HCEC 1CT (cell line): ENCODE results near the gene NRIP1.
"Not testable (repeated sequence)": the region's sequence is repeated elsewhere in the genome, so short reads cannot be mapped to it uniquely, and the experiment has no call there.

Experiments used
- DNase-seq: peaks from one replicate; pipeline ENCODE4 v3.0.0-alpha.2; 2017

Gene NRIP1

DNA sequence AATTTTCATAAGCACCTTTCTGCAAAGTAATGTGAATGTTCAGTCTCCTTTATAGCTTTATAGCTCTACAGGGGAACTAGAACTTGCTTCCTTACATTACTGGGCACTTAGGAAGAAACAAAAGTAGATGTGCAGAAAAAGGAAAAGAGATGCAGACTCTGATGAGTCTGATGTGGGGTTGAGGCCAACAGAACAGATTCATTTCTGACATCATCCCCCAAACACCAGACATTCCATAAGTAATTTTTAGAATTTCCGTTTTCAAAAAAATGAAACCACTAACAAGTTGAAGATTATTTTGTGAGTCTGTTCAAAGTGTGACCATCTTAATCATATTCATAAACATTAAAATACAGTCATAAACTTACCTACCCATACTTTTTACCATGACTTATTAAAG lies 96.0 kb downstream of the NRIP1 start:
- peak; percentile 13 for DNase-seq

DNA sequence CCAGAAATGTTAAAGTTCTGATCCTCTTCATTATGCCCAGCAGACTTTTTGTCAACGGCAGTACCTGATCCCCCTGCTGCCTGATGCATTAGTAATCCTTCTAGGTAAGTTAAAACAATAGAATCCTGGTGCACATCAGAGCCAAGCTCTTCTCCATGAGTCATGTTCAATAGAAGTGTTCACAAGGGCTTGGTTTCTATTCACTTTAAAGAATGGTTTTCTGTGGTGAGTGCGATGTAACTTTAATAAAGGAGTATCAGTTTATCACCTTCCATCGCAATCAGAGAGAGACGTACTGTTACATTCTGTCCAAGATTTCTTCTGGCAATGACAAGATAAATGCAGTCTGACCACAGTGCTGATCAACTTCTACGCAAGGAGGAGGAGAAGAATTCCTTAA lies 96.8 kb downstream of the NRIP1 start:
- DNase-seq: no peak

DNA sequence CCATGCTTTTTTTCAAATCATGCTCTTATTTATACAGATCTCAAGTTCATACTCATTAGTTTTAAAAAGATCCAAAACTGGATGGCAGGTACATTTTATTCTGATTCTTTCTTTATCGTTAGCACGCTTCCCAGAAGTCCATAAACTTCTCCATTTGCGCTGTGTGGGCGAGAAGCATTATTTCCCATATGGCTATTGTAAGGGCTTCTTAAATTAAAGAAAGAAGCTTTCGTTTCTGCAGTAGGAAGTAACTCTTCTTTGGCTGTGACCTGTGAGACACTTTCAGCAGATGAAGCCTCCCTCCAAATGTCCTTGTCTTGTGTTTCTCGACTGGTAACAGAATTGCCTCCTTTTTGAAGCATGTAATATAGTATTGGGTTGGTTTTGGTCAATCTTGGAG lies 100.2 kb downstream of the NRIP1 start:
- no peak for DNase-seq

DNA sequence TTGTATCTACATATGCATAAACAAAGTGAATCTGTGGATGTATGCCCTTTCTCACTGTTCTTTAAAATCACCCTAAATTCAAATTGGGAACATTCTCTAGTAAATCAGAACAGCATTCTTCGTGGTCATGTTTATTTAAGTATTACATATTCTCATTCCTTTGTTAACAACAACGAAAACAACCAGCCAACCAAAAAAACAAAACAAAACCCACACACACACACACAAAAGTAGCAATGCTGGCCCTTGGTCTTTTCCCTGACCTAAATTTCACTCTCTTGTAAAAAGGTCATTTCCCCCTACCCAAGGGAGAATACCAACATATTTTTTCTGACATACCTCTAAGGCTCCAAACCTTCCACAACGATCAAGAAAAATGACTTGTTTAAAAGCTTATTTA lies 102.6 kb downstream of the NRIP1 start:
- no peak for DNase-seq

DNA sequence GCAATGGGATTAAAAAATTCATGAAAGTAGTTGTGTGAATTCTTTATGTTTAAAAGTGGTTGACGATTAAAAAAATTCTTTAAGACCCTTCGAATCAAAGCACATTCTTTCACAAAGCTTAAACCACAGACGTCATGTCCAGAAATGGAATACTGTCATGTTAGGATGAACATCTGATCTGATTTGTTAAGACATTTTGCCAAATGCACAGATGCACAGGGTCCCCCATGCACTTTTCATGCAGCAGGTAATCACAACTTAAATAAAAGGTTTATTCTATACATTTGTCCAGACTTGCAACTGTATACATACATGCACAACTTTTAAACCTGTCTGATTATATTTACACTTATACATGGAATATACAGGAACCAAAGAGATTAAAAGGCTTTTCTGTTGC lies 103.3 kb downstream of the NRIP1 start:
- DNase-seq: no peak

DNA sequence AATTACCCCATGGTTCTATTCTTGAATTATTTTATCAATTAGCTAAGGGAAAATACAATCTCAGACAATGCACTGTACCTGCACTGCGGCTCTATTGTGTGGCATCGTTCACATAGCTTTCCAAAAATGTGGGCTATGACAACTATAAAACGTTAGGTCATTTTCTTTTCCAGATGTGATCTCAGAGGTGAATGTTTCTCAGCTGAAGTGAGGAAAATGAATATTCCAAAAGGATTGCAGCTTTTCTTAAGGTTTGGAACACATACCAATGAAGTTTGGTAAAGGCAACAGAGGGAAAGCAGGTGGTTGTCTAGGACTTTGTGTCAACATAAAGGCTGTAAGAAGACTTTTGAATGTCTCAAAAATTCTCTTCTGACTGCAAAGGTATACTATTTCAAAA lies 105.5 kb downstream of the NRIP1 start:
- no peak for DNase-seq

DNA sequence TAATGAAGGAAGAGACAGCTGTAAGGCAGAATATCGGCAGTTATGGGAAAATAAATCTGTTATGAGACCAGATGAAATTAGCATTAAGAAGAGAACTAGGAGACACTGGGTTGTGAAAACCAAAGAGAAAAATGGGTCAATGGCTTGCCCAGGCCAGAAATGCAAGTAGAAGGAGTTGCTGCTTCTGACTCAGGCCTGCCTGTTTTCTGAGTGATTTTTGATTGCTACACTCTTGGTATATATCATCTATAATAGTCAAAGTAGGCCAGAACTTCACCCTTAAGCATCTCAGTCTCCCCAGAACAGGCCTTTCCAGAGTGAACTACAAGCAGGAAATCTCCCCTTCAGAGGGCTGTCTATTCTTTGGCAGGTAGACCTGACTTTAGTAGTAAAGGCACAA lies 107.0 kb downstream of the NRIP1 start:
- DNase-seq: no peak

DNA sequence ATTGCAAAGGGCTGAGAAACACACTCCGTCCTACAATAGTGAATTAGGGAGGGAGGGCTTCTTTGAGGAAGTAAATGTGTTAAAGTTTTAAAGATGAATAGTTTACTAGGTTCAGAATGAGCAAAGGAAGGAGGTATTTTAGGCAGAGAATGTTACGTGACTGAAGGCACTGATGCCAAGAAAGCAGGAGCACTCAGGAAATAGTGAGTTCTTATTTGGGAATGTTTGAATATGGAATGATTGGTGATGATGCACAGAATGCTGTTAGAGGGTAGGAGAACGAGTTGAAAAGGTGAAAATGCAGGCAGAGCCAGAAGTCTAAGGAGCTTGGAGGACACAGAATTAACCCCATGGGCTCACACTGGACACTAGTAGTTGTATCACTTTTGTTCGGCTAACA lies 108.0 kb downstream of the NRIP1 start:
- peak; percentile 77 for DNase-seq

DNA sequence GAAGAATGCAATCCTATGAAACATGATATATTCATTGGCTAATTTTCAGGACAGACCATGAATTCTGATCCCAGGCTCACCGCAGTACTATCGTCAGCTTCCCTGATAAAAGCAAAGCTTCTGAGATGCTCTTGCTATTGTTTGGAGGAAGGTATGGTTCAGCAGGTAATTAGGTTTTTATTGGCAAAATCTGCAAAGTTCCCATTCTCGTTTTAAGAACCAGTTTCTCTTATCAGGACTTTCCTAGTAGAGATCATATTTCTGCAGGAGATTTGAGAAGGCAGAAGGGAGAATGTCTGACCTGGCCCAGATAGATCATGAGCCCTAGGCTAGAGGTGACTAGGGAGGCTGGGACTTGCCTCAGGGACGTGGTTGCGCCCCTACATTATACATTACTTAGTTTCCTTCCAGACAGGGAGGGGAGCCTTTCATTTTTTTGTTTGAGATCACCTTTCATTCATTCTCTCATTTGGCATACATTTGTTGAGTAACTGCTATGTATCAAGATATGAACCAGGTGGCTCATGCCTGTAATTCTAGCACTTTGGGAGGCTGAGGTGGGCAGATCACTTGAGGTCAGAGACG lies 108.8 kb downstream of the NRIP1 start:
- no peak for DNase-seq

DNA sequence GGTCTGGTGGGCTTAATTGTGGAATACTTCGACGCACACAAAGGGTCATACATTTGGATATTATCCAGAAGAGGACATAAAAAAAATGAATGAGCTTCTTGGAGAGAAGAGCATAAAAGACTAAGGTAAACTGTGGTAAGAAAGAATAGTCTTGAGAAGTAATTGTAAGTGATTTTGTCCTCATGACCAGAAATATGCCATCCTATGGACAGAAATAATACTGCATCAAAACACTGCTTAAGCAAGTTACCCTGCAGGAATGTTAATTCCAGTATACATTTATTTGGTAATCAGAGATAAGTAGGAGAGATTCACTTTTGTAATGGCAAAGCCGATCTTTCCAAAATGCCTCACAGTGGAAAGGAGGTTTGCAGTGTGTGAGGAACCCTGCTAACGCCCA lies 111.9 kb downstream of the NRIP1 start:
- DNase-seq: no peak

DNA sequence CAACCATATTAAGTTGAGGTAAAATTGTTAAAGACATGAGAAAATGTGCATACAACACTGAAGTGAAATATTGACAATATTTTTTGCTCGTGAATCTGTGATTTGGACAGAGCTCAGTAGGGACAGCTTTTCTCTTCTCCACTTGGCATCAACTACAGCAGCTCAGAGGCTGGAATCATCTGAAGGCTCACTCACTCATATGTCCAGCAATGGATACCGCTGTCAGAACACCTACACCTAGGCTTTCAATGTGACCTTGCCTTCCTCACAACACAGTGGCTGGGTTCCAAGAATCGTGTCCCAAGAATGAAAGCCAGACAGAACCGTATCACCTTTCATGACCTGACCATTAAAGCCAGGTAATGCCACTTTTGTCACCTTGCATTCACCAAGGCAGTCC lies 115.2 kb downstream of the NRIP1 start:
- DNase-seq: no peak

DNA sequence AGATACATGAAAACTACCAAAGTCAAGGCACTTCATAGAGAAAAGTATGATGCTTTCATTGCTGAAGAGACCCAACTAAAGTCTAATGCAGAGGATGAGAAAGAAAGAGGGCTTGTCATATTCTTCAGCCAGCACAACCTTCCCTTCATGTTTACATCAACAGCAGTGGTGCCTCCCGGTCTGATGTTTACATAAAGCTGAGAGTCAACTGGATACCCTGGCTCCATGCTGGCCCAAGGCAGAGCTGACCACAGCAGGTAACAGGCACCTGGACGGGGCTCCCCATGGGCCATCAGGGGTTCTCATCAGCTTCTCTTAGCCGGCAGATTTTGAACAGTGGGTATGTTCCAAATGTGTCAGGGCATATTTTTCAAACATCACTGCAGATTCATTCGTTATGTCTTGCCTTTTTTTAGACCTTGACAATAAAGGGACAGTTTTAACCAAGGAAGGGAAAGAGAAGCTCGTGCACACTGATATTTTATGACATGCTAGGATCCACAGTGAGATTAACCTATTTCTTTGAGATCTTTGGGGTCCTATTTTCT lies 117.1 kb downstream of the NRIP1 start:
- DNase-seq: no peak

DNA sequence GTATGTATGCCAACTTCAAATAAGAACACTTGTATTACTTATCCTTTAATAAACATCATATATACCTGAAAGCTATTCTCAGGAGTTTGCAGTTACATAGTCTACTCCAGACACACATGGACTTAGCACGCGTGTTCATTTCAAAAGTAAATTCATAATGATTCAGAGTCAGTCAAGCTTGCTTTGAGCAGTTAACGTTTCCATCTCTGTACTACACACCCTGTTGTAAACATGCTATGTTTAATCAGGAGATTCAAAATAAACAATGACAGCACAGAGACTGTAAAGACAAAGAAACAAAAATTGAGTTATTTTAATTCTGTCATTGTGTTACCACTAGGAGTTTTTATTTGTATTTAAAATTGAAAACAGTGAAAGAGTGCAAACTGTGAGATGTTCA lies 119.6 kb downstream of the NRIP1 start:
- DNase-seq: no peak

DNA sequence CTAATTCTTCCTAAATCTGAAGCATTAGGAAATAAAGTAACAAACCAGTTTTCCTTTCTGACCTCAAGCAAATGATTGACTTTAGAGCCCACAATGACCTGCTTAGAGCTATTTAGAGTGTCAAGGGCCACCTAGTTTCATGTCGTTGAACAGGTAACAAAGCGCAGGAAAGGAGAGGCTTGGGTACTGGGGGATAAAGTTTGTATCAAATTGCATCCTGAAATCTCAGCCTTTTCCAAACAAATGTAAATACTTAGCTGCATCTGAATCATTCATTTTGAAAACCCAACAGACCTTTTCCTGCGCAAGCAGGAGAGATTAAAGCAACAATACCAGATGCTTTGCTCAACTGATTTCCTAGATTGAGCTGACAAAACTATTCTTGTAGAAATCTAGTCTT lies 121.2 kb downstream of the NRIP1 start:
- no peak for DNase-seq

DNA sequence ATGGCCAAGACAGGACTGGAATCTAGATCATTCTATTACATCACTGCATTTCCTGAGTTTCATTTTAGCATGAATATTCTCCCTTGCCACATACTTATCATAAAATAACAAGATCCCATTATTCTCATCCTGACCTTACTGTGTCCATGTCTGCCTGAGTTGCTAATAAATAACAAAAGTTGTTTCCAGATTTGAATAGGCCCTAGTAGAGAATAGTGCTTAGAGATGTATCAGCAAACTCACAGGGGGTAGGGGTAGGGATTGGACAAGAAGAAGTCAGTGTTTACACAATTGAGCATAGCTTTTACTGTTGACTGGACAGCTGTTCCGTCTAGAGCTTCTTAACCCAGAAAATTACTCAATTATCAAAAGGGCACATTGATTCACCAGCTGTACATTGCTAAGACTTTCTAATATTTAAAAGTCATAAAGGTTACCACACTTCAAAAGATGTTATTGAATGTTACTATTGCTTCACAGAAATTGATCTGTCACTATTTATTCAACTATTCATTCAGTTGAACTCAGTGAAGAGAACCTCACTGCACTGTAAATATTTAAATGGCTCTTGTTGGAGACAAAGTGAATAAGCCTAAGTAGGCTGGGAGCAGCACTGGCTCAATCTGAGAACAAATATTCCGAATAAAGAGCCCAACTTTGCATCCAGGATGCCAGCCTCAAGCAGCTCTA lies 121.9 kb downstream of the NRIP1 start:
- peak; percentile 57 for DNase-seq

DNA sequence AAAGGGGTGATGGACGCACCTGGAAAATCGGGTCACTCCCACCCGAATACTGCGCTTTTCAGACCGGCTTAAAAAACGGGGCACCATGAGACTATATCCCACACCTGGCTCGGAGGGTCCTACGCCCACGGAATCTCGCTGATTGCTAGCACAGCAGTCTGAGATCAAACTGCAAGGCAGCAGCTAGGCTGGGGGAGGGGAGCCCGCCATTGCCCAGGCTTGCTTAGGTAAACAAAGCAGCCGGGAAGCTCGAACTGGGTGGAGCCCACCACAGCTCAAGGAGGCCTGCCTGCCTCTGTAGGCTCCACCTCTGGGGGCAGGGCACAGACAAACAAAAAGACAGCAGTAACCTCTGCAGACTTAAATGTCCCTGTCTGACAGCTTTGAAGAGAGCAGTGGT lies 137.5 kb downstream of the NRIP1 start:
- not testable (repeated sequence) for DNase-seq

DNA sequence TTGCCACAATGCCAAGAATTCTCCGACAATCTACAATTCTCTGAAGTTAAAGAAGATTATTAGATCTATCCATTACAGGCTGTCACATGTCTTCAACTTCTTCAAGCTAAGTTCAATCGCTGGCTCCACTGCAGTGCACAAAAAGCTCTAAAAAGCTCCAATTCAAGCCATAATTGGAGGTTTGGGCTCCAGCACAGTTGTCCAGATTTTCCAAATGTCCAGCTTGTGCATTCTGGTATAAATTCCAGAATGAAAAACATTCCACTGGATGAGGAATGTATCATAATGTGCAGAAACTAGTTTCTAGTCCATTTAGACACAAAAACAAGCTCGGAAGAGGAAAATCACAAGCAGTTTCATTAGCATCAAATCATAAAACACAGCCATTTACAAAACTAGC lies 138.6 kb downstream of the NRIP1 start:
- no peak for DNase-seq

DNA sequence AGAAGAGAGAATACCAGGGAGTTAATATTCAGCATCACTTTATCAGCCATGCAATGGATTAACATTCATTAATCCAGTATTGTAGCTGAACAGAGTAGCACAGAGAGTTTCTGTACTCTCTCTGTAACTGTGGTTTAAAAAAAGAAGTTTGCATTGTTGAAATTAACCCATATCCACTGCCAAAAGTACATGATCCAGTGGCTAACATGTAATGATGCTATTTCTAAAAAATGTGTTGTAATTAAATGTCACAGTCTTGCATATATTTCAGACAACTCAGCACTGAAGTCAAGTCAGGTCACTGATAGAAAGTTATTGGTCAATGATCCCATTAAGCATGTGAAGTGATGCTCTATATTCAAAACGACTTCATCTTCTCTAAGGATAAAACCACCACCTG lies 141.3 kb downstream of the NRIP1 start:
- DNase-seq: peak; percentile 74

DNA sequence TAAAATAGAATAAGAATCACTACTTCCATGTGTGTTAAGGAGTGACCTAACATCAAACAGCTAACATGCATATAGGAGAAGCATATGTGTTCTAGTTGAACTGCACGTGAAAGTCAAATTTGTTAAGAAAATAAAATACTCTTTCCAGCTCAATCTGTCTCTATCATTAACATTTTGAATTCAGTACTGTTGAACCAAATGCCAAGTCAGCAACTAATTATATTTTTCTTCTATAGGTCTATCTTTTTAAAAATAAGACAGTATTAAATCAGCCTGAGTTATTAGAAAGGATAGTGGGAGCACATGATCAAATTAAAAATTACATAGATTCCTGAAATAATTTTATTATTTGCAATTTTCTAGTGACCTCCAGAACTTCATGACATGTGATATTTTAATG lies 141.8 kb downstream of the NRIP1 start:
- DNase-seq: no peak

DNA sequence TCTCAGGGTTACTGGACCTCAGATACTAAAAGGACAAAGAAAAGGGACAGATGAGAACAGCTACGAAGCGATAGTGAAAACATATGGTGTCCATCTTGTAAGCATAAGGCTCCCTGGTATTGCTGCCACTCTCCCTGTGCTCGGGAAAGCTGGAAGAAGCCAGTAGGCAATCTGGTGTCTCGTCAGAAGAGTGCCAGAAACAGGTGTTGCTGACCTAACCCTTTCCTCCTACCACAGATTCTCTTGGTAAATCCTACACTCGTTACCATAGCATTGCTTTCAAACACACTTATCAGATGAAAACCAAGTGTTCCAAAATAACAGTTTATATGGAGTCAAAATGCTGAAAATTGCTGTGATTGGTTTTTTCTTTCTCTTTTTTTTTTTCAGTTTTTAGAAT lies 146.3 kb downstream of the NRIP1 start:
- DNase-seq: no peak

DNA sequence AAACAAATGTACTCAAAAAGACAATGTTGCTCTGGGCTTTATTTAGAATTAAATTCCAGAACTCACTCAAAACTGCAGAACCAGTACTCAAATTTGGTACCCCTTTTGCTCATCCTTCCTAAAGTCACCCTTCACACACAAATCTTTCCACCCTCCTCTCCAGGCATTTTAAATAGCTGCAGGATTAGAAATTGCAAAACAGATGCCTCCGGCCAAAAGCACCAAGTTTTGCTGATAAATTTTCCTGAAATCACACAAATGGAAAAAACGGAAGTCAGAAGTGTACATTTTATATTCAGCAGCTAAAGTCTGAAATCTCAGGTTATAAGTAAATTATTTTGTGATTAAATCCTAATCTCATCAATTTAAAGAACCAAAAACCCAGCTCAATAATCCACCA lies 147.0 kb downstream of the NRIP1 start:
- DNase-seq: no peak

DNA sequence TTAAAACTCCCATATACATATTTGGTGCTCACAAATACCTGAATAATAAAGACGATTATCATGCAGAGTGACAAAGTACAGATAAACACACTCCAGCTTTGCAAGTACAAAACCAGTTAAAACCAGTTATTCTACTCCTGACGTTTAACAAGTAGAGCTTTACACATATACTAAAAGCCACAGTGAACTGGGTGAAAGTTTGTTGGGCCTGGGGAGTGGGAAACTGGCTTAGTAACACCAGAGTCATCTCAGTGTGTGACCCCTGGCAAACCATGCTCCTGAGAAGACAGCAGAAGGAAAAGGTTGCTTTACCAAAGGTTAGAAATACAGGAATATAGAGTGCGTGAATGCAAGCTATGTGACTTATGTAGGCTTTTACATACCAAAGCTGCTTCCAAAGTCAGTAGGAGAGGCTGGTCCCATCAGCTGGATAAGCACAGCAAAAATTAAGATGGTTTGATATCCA lies 148.1 kb downstream of the NRIP1 start:
- no peak for DNase-seq

DNA sequence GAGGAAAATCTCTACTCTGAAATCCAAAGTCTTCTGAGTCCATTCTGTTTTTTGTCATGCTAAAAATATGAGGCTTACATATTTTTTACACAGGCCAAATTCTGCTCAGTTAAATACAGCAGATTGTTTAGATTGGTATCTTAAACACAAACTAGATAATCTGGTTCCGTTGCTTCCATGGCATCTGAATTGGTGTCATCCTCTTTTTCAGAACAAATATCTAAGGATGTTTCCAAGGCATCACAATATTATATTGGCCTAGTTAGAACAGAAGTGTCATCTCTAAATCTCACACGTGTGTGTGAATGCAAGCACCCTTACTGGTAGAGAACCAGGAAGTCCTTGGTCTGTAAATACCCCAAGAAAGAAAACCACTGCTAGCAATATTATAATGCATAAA lies 151.2 kb downstream of the NRIP1 start:
- DNase-seq: no peak

DNA sequence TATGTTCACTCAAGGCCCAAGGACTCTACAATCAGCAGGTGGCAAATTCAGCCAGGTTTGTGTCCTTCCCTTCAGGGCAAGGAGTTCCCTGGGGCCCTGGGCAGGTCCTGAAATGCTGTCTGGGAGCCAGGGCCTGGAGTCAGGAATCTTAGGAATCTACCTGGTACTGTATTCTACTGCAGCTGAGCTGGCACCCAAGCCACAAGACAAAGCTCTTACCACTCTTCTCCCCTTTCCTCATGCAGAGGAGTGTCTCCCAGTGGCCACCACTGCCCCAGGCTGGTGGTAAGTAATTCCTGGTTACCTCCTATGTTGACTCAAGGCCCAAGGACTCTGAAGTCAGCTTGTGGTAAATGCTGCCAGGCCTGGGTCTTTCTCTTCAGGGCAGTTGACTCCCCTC lies 153.4 kb downstream of the NRIP1 start:
- DNase-seq: no peak
